Subcutaneous adipose tissue (tissue), 4 donors: ENCODE data around the gene ARID1B. TPM values are rescaled to one million over a fixed set of nuclear protein-coding genes. Genes with fewer than 3 reads are reported as not detected.

Experiments
- total RNA-seq, 4 donors: library from RNA; depleted of rRNA; stranded (reverse); fragments of >200 nt; gene quantifications; one replicate each; pipeline ENCODE4 v1.1.0, GENCODE V29; 2016
- TF ChIP-seq, protein P1 (sequence below): fragments of 450-650 bp; IDR thresholded peaks from one replicate; pipeline ENCODE4 v1.5.1; 2016; ENCODE audit warnings: low read depth, mild to moderate bottlenecking, control low read depth, antibody characterized with exemption, moderate library complexity

The ARID1B gene
- total RNA-seq, 4 donors from 2014 or later: 93.8 to 137 (median 104) TPM

DNA sequence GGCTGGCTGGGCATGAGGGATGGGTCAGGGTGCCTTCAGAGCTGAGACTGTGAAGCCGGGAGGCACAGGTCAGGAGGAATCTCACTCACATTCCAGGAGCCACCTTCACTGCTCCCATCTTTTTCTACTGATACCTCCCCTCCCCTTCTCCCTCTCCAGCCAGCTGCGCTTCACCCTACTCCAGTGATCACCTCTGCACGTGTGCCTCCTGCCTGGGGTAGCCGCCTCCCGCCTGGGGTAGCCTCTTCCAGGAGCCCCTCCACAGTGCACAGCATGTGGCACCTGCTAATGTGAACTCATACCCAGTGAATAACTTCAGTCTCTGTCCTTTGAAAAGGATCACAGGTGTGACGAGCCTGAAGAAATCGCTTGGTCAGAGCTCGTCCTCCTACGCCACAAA lies 313.6 kb downstream of the ARID1B start:
- TF ChIP-seq, protein P1, sequence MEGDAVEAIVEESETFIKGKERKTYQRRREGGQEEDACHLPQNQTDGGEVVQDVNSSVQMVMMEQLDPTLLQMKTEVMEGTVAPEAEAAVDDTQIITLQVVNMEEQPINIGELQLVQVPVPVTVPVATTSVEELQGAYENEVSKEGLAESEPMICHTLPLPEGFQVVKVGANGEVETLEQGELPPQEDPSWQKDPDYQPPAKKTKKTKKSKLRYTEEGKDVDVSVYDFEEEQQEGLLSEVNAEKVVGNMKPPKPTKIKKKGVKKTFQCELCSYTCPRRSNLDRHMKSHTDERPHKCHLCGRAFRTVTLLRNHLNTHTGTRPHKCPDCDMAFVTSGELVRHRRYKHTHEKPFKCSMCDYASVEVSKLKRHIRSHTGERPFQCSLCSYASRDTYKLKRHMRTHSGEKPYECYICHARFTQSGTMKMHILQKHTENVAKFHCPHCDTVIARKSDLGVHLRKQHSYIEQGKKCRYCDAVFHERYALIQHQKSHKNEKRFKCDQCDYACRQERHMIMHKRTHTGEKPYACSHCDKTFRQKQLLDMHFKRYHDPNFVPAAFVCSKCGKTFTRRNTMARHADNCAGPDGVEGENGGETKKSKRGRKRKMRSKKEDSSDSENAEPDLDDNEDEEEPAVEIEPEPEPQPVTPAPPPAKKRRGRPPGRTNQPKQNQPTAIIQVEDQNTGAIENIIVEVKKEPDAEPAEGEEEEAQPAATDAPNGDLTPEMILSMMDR: no peak

DNA sequence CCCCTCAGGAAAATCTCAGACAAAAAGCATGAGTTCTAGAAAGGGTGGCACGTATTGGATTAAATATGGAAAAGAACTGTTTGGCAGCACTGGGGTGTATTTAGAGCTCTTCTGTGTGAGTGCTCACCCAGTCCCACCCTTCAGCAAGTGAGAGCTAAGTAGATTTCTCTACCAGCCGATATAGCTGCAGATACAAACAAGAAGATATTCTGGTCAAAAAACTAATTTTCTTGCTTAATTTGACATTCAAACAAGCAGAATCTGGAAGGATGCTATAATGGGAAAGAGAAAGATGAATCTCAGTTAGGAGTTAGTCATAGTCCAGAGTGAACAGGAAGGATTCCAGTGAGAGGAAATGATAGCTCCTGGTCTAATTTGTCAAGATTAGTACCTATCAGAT lies 314.1 kb downstream of the ARID1B start:
- TF ChIP-seq, protein P1: no peak

DNA sequence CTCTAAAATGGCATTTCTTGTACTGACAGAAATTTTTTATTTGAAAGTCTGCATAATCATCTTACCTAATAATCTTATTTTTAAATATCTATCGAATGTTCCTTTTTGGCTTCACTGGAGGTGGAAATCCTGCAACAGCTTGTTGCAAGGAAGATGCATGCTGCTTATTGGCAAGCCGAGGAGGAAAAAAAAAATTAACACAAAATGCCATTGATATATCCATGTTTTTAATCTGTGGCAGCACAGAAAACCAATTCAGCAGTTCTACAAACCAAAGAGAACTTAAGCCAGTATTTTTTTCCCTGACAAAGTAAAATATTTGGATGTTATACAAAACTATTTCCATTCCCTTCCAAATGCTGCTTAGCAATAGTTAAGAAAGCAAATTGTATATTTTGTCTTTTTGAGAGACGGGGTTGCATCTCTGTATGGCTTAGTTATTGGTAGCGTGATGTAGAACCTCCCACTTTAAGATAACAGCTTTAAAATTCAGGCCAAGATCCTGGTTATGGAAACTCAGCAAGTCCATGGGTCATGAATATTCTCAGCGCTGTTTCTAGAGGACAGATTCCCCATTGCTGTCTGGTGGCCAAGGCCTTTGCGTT lies 314.8 kb downstream of the ARID1B start:
- TF ChIP-seq, protein P1: no peak

DNA sequence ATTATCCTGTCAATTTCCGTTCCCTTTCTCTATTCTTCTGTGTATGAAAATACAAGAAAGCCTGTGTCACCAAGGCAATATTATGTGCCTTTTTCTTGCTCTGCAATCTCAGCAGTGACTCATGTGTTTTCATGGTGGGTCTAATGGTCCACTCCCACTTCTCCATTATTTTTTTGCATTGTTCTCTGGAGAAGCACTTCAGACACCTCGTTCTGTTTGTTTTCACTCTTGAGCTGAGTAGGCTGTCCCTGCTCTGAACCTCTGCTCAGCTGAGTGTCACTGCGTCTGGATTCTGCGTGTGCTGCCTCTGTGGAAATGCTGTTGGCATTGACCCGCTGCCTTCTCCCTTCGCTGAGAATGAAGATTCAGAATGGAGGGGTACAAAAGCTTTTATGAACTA lies 315.6 kb downstream of the ARID1B start:
- TF ChIP-seq, protein P1: no peak

DNA sequence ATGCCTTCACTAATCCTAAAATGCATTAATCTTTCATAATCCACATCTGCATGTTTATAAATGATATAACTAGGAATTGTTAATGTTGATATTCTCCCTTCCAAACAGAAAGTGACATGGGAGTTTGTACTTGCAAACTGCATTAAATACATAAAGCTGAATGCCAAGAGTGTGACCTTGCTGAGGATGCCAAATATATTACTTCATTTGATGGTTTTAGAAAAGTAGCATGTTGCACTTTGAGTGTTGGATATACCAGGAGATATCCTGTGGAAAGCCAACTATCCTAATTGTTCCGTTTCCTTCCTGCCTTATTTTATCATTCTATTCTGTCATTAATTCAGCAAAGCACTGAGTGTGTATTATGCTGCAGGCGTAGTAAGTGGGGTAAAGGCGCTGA lies 316.4 kb downstream of the ARID1B start:
- TF ChIP-seq, protein P1: no peak

DNA sequence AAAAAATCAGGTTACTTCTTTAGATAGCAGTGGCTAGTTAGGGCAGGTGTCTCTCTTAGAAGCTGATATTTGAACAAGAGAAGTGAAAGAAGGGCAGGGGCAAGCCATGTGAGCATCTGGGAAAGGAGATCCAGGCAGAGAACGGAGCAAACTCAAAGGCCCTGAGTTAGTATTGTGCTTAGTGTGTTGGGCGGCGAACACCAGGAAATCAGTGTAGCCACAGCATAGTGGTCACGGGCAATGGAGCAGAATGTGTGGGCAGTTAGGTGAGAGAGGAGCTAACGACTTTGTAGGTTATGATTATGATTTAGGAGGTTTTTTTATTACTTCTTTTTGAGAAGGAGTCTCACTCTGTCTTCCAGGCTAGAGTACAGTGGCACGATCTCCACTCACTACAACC lies 316.9 kb downstream of the ARID1B start:
- TF ChIP-seq, protein P1: no peak

DNA sequence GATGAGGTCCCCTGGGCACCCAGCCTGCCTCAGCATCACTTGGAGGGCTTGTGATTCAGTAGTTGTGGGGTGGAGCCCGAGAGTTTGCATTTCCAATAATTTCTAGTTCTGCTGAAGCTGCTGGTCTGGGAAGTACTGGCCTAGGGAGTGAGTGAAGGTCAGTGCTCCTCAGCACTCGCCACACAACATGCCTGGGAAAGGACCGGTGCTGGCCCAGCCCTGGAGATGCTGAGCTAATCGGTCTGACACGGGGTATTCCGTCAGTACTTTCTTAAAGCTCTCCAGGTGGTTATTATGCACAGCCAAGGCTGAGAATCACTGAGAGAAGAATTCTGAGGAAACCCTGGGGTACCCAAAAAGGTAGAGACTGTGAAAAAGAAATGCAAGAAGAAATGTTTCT lies 317.9 kb downstream of the ARID1B start:
- TF ChIP-seq, protein P1: no peak
